Measurements from ENCODE around the gene CD82.

Gene CD82

GRCh38 chr11:44561964-44562734, 3.3 kb upstream of the CD82 start:
- DNase-seq: no peak

GRCh38 chr11:44562845-44563460, 2.5 kb upstream of the CD82 start:
- DNase-seq: no peak

- no peak for DNase-seq
These were observed 1.8 kb upstream of the CD82 start for GRCh38 chr11:44563711-44564110.

- no peak for DNase-seq
These were observed 1.3 kb upstream of the CD82 start for GRCh38 chr11:44564166-44564565.

GRCh38 chr11:44564670-44565210, 723 bp upstream of the CD82 start:
- DNase-seq: no peak

DNA sequence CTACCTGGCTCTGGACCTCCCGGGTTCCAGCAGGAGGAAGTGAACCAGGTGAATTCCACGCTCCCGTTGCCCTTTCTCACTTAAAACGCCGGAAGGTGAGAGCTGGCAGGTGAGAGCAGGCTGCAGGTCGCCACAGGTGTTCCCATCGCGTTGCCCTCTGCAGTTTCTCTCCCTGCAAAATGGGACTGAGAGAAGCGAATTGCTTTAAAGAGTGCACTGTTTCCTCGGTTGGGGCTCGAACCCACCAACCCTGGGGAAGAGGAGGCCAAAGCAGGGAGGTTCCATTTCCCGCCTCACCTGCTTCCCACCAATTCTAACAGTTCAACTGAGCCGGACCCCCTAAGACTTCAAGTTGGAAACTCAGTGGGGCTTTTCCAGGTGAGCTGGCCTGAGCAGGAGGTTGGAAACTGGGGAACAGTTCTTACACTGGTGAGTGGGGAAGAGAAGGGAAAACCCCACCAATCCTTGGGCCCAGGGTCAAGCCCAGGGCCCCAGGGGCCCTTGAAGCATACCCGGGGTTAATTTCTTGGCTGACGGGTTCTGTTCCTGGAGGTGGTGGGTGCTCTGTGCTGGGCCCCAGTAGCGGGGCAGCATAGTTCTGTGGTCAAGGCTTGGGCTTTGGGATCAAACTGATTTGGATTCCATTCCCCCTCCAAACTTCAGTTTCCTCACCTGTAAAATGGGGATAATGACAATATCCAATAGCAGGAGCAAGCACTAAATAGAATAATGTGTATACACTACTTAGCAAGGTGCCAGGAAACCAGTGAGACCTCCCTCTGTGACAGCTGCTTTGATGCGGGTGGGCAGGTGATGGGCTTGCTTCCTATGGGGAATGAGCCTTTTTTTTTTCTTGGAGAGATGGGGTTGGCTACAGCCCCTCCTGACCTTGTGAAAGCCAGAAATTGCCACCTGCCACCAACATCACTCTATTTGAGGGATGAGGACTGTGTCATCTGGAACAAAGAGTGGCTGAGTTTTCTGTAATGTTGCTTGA, 788 bp downstream of the CD82 start:
- DNase-seq: no peak

DNA sequence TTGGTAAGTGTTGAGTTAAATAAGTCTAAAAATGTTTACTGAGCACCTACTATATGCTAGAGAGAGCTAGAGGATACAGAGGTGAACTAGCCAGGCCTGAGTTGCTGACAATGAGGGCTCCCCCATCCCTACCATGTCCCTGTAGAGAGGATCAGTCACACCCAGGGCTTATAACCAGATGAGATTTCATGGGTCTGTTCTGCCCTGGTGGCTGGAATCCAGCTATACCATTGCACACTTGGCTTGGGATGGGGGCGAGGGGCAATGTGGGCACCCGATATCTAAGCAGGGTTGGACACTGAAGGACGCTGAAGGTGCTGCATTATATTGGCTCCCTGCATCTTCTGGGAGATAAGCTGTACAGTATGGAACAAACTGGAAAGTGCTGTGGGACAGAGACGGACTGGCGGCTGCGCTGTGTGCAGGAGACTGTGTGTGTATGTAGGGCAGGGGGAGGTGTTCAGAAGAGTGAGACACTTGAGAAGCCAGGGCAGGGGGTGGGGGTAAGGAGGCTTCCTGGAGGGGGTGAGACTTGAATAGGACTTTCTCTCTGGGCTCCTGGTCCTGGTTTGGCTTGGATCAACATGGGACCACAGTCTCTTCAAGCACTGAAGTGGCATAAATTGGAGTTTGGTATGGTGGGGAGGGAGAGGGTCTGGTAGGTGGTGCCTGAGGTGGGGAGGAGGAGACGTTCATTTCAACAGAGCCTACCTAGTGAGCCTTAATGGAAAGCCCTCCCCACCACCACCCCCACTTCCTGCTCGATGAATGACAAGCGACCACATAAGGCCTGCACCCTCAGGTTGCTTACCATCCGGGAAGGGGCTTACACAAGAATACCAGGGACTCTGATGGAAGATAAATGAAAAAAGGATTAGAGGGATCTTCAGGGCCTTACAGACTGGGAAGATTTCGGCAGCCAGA, 1.8 kb downstream of the CD82 start:
- DNase-seq: peak; percentile 9

- DNase-seq: no peak
These were observed 2.4 kb downstream of the CD82 start for GRCh38 chr11:44567876-44568256.

GRCh38 chr11:44568331-44568657, 2.8 kb downstream of the CD82 start:
- DNase-seq: no peak

- DNase-seq: peak; percentile 65
These were observed 3.4 kb downstream of the CD82 start for GRCh38 chr11:44568658-44569473.

- DNase-seq: no peak
These were observed 5.1 kb downstream of the CD82 start for GRCh38 chr11:44570411-44571155.

DNA sequence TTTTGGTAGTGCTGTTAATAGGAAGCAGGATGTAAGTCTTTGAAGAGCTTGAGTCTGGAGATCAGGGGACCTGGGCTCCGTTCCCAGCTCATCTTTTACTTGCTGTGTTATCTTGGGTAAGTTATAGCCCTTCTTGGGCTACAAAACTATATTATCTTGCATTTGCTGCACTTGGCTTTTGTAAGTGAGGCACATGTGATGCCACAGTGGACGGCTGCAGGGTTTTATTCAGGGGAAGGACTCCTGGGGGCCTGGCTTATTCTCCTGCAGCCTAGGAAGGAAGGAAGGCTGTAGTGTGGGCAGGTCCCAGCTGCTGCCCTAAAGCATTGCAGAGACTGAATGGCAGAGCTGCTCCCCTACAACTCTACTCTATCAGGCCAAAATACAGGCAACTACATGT, 6.4 kb downstream of the CD82 start:
- peak; percentile 27 for DNase-seq

- no peak for DNase-seq
These were observed 7.0 kb downstream of the CD82 start for GRCh38 chr11:44572436-44572835.

- no peak for DNase-seq
These were observed 7.4 kb downstream of the CD82 start for GRCh38 chr11:44572884-44573283.

DNA sequence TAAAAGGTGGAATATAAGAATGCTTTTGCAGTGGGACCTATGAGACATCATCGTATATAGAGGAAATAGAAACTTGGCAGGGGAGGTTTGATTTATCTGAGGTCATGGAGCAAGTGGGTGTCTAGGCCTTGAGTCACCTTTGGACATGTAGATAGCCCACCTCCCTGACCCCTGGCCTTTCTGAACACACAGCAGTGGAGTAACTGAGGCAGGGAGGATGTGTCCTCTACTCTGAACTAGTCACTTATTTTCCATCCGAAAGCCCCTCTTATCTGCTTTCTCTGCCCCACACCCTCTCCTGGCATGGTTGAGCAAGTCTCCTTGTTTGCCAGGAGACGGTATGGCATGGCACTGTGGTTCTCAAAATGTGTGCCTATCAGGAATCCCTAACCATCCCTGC, 7.9 kb downstream of the CD82 start:
- no peak for DNase-seq

DNA sequence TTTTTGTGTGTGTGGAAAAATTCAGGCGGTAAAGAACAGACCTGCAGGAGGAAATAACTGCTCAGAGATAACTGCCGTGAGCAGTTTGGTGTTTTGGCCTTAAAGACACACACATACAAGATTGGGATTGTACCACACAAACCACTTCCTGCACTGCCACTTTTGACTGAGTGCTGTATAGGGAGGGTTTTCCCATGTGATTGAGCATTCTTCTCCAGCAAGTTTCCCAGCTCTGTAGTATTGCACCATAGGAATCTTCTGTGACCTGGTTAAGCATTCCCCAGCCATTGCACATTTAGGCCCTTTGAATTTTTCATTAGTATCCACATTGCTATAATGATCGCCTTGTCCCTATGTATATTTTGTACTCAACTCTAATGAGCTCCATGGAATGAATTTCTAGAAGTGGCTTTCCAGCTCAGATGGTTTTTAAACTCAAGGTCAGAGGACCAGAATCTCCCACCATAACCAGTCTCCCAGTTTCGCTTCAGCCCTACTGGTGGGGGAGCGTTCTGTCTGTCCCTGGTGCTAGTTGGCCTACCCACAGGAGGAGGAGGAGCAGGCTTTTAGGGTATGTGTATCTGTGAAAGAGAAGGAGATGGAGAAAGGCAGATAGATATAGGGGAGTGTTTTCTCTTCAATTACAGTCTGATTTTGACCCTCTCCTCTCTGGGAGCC, 9.3 kb downstream of the CD82 start:
- peak; percentile 44 for DNase-seq

DNA sequence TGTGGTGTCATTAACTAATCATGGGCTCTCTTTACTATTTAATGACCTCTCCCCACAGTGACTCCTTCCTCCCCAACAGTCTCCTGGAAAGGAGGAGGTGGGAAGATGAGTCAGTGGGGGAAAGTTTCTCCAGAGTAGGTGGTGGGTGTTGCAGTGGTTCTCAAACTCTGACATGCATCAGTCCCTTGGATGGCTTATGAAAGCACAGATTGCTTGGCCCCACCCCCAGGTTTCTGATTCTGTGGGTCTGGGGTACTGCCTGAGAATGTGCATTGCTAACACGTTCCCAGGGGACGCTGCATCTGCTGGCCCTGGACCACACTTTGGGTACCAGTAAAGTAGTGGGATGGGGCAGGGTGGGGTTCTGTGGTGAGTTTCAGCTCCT, 9.8 kb downstream of the CD82 start:
- DNase-seq: no peak

DNA sequence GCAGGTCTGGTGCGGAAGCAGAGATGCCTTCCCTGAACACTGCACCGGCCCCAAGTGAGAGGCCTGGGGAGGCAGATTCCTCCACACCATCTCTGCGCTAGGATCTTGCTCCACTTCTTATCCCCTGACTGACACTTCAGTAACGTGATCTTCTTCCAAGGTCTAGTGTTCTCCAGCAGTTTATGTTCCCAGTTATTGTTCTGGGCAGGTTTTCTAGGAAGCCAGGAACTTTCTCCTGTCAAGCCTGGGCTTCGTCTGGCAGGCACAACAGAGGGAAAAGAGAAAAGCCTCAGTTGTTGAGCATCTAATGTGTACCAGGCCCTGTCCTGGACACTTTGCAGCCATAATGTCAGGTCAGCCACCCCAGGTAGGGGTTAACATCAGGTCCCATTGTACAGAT, 10.5 kb downstream of the CD82 start:
- DNase-seq: no peak

DNA sequence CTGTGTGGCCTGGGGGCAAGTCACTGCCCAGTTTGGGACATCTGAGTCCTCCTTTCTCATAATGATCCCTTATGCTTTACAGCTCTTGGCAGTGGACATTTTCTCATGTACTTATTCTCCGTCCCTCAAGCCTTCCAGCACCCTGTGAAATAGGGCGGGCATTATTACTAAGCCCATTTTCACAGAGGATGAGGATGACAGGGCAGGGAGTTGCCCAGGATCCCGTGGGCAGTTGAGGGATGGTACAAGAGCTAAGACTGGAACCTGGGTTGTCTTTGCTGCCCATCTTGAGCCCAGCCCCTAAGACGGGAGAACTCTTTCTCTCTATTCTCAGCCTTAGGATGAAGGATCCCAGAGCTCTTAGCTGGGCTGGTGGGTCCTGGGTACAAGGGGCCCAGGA, 11.2 kb downstream of the CD82 start:
- no peak for DNase-seq

DNA sequence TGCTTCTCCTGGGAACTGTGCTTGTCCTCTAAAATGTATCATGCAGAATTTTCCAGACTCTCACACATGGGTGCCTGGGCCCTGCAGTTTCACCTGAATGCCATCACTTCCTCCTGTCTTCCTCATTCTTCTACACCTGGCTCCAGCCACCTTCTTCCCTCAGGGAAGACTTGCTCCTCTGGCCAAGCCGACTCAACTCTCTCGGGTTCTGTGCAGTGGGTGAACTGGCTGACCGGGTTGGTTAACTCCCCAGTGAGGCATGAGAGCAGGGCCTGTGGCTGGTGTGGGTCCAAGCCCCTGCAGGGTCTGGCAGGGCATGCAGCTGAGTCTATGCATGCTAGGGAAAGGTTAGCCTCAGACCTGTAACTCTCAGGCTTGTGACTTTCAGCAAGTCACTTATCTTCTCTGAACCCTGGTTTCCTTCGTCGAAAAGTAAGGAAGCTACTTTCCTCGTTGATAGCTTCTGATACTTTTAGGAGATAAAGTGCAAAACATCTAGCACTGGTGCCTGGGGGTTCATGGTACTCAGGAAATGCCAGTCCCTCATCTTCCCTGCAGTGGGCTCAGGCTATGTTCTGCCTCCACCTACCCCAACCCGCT, 11.9 kb downstream of the CD82 start:
- no peak for DNase-seq

Measured in GF-D8 (cell line).